NCI-H226 (cell line): ENCODE results near the gene GRID1.
"Not testable (repeated sequence)": the region's sequence is repeated elsewhere in the genome, so short reads cannot be mapped to it uniquely, and the experiment has no call there.

Experiments used
- DNase-seq: peaks from one replicate; pipeline ENCODE4 v3.0.0-alpha.2; 2015

GRID1 gene

GRCh38 chr10:85767891-85768290, 598.7 kb downstream of the GRID1 start:
- no peak for DNase-seq

- no peak for DNase-seq
Observed at GRCh38 chr10:85764108-85764507, 602.5 kb downstream of the GRID1 start.

- DNase-seq = no peak
Observed at GRCh38 chr10:85761906-85762445, 604.6 kb downstream of the GRID1 start.

GRCh38 chr10:85741626-85742300, 624.8 kb downstream of the GRID1 start:
- DNase-seq = no peak

- DNase-seq = no peak
Observed at GRCh38 chr10:85735997-85736396, 630.6 kb downstream of the GRID1 start.

GRCh38 chr10:85734791-85735190, 631.8 kb downstream of the GRID1 start:
- no peak for DNase-seq

- no peak for DNase-seq
Observed at GRCh38 chr10:85724215-85724614, 642.4 kb downstream of the GRID1 start.

GRCh38 chr10:85720931-85721590, 645.5 kb downstream of the GRID1 start:
- no peak for DNase-seq

- no peak for DNase-seq
Observed at GRCh38 chr10:85719408-85719807, 647.2 kb downstream of the GRID1 start.

- no peak for DNase-seq
Observed at GRCh38 chr10:85713885-85714284, 652.7 kb downstream of the GRID1 start.

- no peak for DNase-seq
Observed at GRCh38 chr10:85702768-85703167, 663.8 kb downstream of the GRID1 start.

GRCh38 chr10:85699066-85699465, 667.5 kb downstream of the GRID1 start:
- DNase-seq = not testable (repeated sequence)

- no peak for DNase-seq
Observed at GRCh38 chr10:85696893-85697292, 669.7 kb downstream of the GRID1 start.

GRCh38 chr10:85682621-85683020, 684.0 kb downstream of the GRID1 start:
- DNase-seq = no peak

GRCh38 chr10:85679710-85680109, 686.9 kb downstream of the GRID1 start:
- no peak for DNase-seq

- no peak for DNase-seq
Observed at GRCh38 chr10:85679061-85679460, 687.5 kb downstream of the GRID1 start.

- no peak for DNase-seq
Observed at GRCh38 chr10:85674851-85675250, 691.7 kb downstream of the GRID1 start.

- no peak for DNase-seq
Observed at GRCh38 chr10:85673270-85673669, 693.3 kb downstream of the GRID1 start.

GRCh38 chr10:85671530-85671929, 695.1 kb downstream of the GRID1 start:
- DNase-seq = no peak

- DNase-seq = no peak
Observed at GRCh38 chr10:85668522-85668921, 698.1 kb downstream of the GRID1 start.

GRCh38 chr10:85667638-85668233, 698.9 kb downstream of the GRID1 start:
- DNase-seq = no peak

- DNase-seq = no peak
Observed at GRCh38 chr10:85666987-85667386, 699.6 kb downstream of the GRID1 start.

GRCh38 chr10:85666102-85666501, 700.5 kb downstream of the GRID1 start:
- no peak for DNase-seq

- no peak for DNase-seq
Observed at GRCh38 chr10:85665681-85666080, 700.9 kb downstream of the GRID1 start.
